Measurements from ENCODE around the gene KIF25.

GRCh38 chr6:167966540-167966905, 30.9 kb upstream of the KIF25 start:
- no peak for TF ChIP-seq POLR2A (IDR thresholded peaks at IDR 0.05)
- TF ChIP-seq CTCF (IDR thresholded peaks at IDR 0.05), result no peak
- no peak for TF ChIP-seq POLR2AphosphoS5 (IDR thresholded peaks at IDR 0.05; ENCODE audit: insufficient read depth in 1 of 2, low read depth in 1 of 2)

All from vagina (tissue), 2 donors.